Keratinocyte (primary cell): ENCODE measurements around the gene WNT9B. TPM values are rescaled to one million over a fixed set of nuclear protein-coding genes. Genes with fewer than 3 reads are reported as not detected.

ENCODE experiments used
- DNase-seq: peaks from one replicate; pipeline ENCODE4 v3.0.0-alpha.2; 2011; ENCODE audit warnings: low read depth, missing footprints, low spot score
- FAIRE-seq: peaks from 2 replicates; lab custom pipeline; 2011; peaks lifted over from hg19 to GRCh38; lab: Jason Lieb, UNC
- H2AFZ ChIP-seq: 2 replicates; pipeline ENCODE4 v1.6.0; 2012; ENCODE audit warnings: low read length, control low read depth, inconsistent platforms; ENCODE audit not compliant: control insufficient read depth
- H3K27ac ChIP-seq: 2 replicates; pipeline ENCODE4 v1.5.1; 2011; ENCODE audit warnings: low read length; ENCODE audit not compliant: control insufficient read depth, insufficient read depth
- H3K27me3 ChIP-seq: 3 replicates; pipeline ENCODE4 v1.6.0; 2011; ENCODE audit warnings: low read length; ENCODE audit not compliant: control insufficient read depth, insufficient read depth; ENCODE audit errors: extremely low read depth
- H3K36me3 ChIP-seq, 2 experiments: 2 replicates in 1 of 2; 3 replicates in 1 of 2; pipeline ENCODE4 v1.5.1; 2011; ENCODE audit warnings: low read length in 2 of 2, mild to moderate bottlenecking in 1 of 2; ENCODE audit not compliant: control insufficient read depth in 2 of 2, insufficient read depth in 2 of 2; ENCODE audit errors: extremely low read depth in 1 of 2
- H3K4me1 ChIP-seq: 3 replicates; pipeline ENCODE4 v1.5.1; 2011; ENCODE audit warnings: low read length; ENCODE audit not compliant: control insufficient read depth, insufficient read depth; ENCODE audit errors: extremely low read depth
- H3K4me2 ChIP-seq: 3 replicates; pipeline ENCODE4 v1.6.0; 2011; ENCODE audit warnings: low read depth, low read length; ENCODE audit not compliant: control insufficient read depth, insufficient read depth; ENCODE audit errors: extremely low read depth
- H3K4me3 ChIP-seq, 3 experiments: fragments of 200-600 bp in 1 of 3; sonication (generic) in 1 of 3; 2 replicates in 2 of 3; 3 replicates in 1 of 3; pipeline ENCODE4 v1.5.1; 2011 to 2016; ENCODE audit warnings: low read length in 3 of 3, mild to moderate bottlenecking in 3 of 3, control low read depth in 2 of 3, inconsistent platforms in 1 of 3, low read depth in 1 of 3, mixed read lengths in 1 of 3, mixed run types in 1 of 3, moderate library complexity in 1 of 3; ENCODE audit not compliant: control insufficient read depth in 2 of 3, insufficient read depth in 2 of 3; ENCODE audit errors: extremely low read depth in 1 of 3
- H3K79me2 ChIP-seq: 2 replicates; pipeline ENCODE4 v1.6.0; 2012; ENCODE audit warnings: low read length; ENCODE audit not compliant: control insufficient read depth, insufficient read depth
- H3K9ac ChIP-seq: 3 replicates; pipeline ENCODE4 v1.6.0; 2011; ENCODE audit warnings: low read length; ENCODE audit not compliant: control insufficient read depth, insufficient read depth; ENCODE audit errors: extremely low read depth
- H3K9me1 ChIP-seq: 3 replicates; pipeline ENCODE4 v1.6.0; 2011; ENCODE audit warnings: low read length; ENCODE audit not compliant: control insufficient read depth, insufficient read depth; ENCODE audit errors: extremely low read depth
- H3K9me3 ChIP-seq: 2 replicates; pipeline ENCODE4 v1.5.1; 2012; ENCODE audit warnings: low read depth, low read length; ENCODE audit not compliant: control insufficient read depth
- H4K20me1 ChIP-seq: 3 replicates; pipeline ENCODE4 v1.6.0; 2011; ENCODE audit warnings: low read length; ENCODE audit not compliant: control insufficient read depth, insufficient read depth; ENCODE audit errors: extremely low read depth
- CTCF ChIP-seq, 3 experiments: IDR thresholded peaks in 1 of 3; conservative IDR thresholded peaks in 1 of 3; optimal IDR thresholded peaks in 1 of 3; 2 replicates in 2 of 3; 3 replicates in 1 of 3; pipeline versions ENCODE3 to v1.5.1; 2011; ENCODE audit warnings: low read length in 3 of 3, mild to moderate bottlenecking in 3 of 3, moderate library complexity in 2 of 3, control low read depth in 1 of 3, inconsistent platforms in 1 of 3; ENCODE audit not compliant: insufficient read depth in 2 of 3; ENCODE audit errors: extremely low read depth in 1 of 3
- EZH2 ChIP-seq: IDR thresholded peaks from one replicate; pipeline ENCODE4 v1.6.1; 2012; ENCODE audit warnings: inconsistent platforms, mild to moderate bottlenecking, low read length, moderate library complexity
- dilution Hi-C: fragments of 300-500 bp; cut with MboI; formaldehyde crosslinking; loops from one replicate; pipeline ENCODE4 v1.7.0; 2020; ENCODE audit warnings: low sequenced_read_pairs; ENCODE audit not compliant: extremely low pct_ligation_motif_present
- polyA plus RNA-seq, 5 experiments: library from polyadenylated mRNA; depleted of rRNA in 3 of 5; stranded (reverse) in 3 of 5; stranded (forward) in 1 of 5; unstranded in 1 of 5; fragments of >200 nt; gene quantifications; 1 replicate in 1 of 5; 2 replicates in 3 of 5; 3 replicates in 1 of 5; pipeline versions ENCODE4 v1.2.1 to v1.2.3, GENCODE V29; 2011 to 2012; ENCODE audit warnings: missing spikeins in 2 of 5, low read depth in 1 of 5, low replicate concordance in 1 of 5

WNT9B gene
- polyA plus RNA-seq, 1 donor (not counting 4 experiments of a cell fraction or from before 2014, with no cell fraction given) = not detected

DNA sequence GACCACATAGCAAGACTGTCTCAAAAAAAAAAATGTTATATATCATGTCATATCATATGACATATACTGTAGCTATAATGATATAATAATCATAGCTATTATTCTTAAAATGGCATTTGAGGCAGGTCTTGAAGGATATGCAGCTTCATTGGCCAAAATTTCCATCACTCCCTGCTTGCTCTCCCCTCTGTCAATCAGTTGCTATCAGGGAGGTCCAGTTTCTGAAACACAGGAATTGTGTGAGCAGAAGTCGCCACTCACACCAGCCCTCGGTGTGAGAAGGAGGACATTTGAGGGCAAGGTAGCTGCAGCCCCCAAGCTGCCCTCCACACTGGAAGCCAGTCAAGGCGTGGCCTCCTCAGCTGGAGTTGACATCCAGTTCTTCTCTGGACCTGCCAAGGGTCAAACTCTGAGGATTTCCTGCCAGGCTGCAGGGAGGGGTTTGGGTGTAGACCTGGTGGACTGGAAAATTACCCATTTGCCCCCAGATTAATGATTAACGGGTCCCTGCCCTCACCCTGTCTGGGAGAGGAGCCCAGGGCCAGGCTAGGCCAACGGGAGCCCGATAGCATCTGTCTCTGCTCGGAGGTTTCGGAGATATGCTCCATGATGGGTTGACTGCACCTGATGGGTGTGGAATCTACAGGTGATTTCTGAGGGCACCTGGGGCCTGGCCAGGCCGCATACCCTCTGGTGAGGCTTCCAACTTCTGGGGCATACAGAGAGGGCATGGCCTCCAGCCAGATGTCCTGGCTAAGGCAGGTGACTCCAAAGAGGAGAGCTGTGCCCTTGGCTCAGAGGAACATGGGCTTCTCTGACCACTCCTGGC lies 18.8 kb downstream of the WNT9B start:
- Histone ChIP-seq H3K27me3 (no peaks in the 10 kb centered on the region), H3K4me1 (no peaks in the 10 kb centered on the region), H3K27ac (no peak overlapping the region), H3K36me3 (no peaks in the 10 kb centered on the region), H3K9me1 (no peaks in the 10 kb centered on the region), H3K4me3 (no peak overlapping the region), H3K9ac (no peak overlapping the region), H3K79me2 (no peaks in the 10 kb centered on the region), H2AFZ (no peak overlapping the region), H3K9me3 (no peaks in the 10 kb centered on the region), H3K4me2 (no peak overlapping the region), H4K20me1 (no peaks in the 10 kb centered on the region)
- no peak for TF ChIP-seq CTCF (optimal IDR thresholded peaks at IDR 0.05 in 1 of 3, IDR thresholded peaks at IDR 0.05 in 1 of 3, conservative IDR thresholded peaks at IDR 0.05 in 1 of 3; ENCODE audit: extremely low read depth in 1 of 3, insufficient read depth in 2 of 3, low read length in 3 of 3)
- TF ChIP-seq EZH2 = no peak
- dilution Hi-C loops = no loop called here
- DNase-seq (no peak), FAIRE-seq (no peak)

DNA sequence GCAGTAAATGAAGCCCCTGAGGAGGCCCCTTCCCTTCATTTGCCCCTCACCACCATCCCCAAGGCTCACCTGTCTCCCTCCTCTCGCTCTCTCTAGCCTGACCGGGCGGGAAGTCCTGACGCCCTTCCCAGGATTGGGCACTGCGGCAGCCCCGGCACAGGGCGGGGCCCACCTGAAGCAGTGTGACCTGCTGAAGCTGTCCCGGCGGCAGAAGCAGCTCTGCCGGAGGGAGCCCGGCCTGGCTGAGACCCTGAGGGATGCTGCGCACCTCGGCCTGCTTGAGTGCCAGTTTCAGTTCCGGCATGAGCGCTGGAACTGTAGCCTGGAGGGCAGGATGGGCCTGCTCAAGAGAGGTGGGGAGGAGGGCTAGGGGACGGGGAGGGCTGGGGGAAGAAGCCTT lies 21.0 kb downstream of the WNT9B start:
- Histone ChIP-seq H3K9ac (no peak overlapping the region), H4K20me1 (no peaks in the 10 kb centered on the region), H3K4me1 (no peaks in the 10 kb centered on the region), H2AFZ (no peak overlapping the region), H3K79me2 (no peaks in the 10 kb centered on the region), H3K4me3 (no peak overlapping the region), H3K36me3 (no peaks in the 10 kb centered on the region), H3K9me3 (no peaks in the 10 kb centered on the region), H3K27me3 (no peaks in the 10 kb centered on the region), H3K9me1 (no peaks in the 10 kb centered on the region), H3K27ac (no peak overlapping the region), H3K4me2 (no peak overlapping the region)
- dilution Hi-C loops = no loop called here
- FAIRE-seq (no peak), DNase-seq (no peak)
- no peak for TF ChIP-seq EZH2
- TF ChIP-seq CTCF (optimal IDR thresholded peaks at IDR 0.05 in 1 of 3, IDR thresholded peaks at IDR 0.05 in 1 of 3, conservative IDR thresholded peaks at IDR 0.05 in 1 of 3; ENCODE audit: extremely low read depth in 1 of 3, insufficient read depth in 2 of 3, low read length in 3 of 3) = no peak
